ENCODE results near the gene ZNF385B.

The ZNF385B gene

GRCh38 chr2:179428649-179429048 lies 432.8 kb downstream of the ZNF385B start:
- DNase-seq: no peak

- no peak for DNase-seq
Observed at GRCh38 chr2:179427065-179427464, 434.3 kb downstream of the ZNF385B start.

- no peak for DNase-seq
Observed at GRCh38 chr2:179424571-179424970, 436.8 kb downstream of the ZNF385B start.

- DNase-seq: peak; percentile 61
Observed at GRCh38 chr2:179422037-179422643, 439.3 kb downstream of the ZNF385B start.

DNA sequence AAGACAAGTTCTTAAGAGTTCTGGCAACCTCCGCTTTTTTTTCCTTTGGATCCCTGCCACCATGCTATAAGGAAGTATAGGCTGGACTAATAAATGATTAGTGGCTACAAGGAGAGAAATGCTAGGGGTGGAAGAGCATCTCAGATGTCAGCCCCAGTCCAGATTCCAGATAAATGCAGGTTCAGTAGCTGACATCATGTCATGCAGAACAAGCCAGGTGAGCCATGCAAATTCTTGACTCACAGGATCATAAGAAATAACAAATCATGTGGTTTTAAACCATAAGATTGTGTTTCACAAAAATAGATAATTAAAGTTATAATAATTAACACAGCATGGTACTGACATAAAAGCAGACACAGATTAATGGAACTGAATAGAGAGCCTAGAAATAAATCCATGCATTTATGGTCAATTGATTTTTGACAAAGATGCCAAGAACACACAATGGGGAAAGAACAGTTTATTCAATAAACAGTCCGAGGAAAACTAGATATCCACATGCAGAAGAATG lies 443.9 kb downstream of the ZNF385B start:
- no peak for DNase-seq

DNA sequence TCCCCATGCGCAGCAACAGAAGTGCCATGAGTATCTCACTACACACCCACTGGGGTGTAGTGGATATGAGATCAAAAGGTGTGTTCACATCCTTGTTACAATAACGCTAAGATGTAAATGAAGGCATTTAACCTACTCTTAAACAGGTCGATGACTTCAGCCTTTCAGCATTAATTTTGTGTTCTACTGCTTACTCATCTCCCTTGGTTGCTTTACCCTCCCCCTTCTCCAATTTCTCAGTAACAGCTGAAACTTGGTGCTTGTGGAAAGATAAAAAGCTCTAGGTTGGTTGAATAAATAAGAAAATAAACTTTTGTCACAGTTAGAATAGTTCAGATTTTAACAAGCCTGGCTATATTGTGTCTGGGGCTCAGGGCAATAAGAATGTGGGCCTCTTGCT lies 449.3 kb downstream of the ZNF385B start:
- no peak for DNase-seq

GRCh38 chr2:179410552-179411356 lies 450.7 kb downstream of the ZNF385B start:
- peak; percentile 76 for DNase-seq

GRCh38 chr2:179403624-179404023 lies 457.8 kb downstream of the ZNF385B start:
- DNase-seq: no peak

- DNase-seq: no peak
Observed at GRCh38 chr2:179393481-179393880, 467.9 kb downstream of the ZNF385B start.

Data from midbrain (tissue), 1 donor.